ENCODE measurements around the gene DLX3. TPM values are rescaled to one million over a fixed set of nuclear protein-coding genes. Genes with fewer than 3 reads are reported as not detected.
A peak's percentile ranks its signal among the peaks of the same experiment; 100 is the strongest.

The DLX3 gene
- total RNA-seq, 1 experiment from 2014 or later, result 0.74 TPM

DNA sequence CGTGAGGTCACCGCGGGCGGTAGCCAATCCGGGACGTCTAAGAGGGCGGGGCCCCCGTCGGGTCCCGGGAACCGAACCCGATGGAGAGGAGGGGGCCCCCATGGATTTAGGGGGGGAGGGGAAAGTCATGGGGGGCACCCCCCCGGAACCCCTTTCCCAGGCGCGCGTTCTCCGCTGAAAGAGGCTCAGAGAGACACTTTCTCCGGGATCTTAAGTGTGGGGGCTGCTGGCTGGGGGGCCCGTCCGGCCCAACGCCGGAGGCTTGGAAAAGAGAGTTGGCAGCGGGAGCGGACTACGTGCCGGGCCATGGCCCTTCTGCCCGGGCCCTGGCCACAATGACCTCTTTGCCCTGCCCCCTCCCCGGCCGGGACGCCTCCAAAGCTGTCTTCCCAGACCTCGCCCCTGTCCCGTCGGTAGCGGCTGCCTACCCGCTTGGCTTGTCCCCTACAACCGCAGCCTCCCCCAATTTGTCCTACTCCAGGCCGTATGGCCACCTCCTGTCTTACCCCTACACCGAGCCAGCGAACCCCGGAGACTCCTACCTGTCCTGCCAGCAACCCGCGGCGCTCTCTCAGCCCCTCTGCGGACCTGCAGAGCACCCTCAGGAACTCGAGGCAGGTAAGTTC, 25.8 kb downstream of the DLX3 start, which contains the start of gene DLX4 (continued):
- TF ChIP-seq MYBL2 (CRISPR knock-in tag; IDR thresholded peaks at IDR 0.05), result no peak

DNA sequence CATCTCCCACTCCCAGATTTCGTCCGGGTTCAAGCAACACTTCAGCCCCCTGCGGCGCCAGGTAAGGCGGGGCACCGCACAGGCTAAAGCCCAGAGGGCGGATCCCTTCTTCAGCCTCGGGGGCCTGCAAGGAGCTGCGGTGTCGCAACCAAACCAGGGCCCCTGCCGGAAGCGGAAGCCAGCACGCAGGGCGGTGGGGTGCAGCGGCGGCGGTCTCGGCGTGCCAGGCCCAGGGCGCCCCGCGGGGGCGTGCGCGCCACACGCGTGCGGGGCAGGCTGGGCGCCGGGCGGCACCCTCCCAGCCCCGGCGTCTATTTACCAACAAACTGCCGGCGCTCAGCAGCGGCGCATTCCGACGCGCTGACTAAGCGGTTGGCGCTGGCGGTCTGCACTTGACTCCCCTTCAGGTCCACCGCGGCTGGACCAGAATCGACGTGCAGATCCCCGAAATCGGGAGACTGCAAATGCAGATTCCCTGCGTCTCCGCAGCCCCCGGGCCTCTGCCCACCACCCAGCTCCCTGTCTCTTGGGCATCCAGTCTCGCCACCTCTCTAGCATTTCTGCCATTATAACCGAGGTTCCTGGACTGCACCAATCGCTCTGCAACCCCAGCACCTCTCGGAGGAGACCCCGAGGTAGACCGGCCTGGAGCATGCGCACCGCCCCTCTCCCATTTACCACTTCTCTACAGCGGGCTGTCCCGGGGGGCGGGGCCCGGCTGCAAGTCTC, 26.5 kb downstream of the DLX3 start:
- Mint-ChIP-seq H3K4me1 (peaks cover 51% of the 10 kb centered on the region), H3K4me3 (peak overlapping the region; percentile 93), H3K27me3 (ENCODE audit: low read depth) (peaks cover 99% of the 10 kb centered on the region), H3K36me3 (no peaks in the 10 kb centered on the region), H3K9me3 (no peaks in the 10 kb centered on the region), H3K27ac (peak overlapping the region; percentile 95)
- ATAC-seq, result peak; percentile 72
- ChIA-PET CTCF (interaction anchor here (0.5 to 15.4 kb wide), 7 partner anchors 9 to 433 kb away, joined by 3 to 221 read pairs (median 3); partner anchors contain the start of gene DLX3), POLR2A (interaction anchor here (2.0 kb wide), 1 partner anchor 25 kb away, joined by 4 read pairs; no protein-coding TSS in a partner anchor)
- peak; percentile 95 for DNase-seq (ENCODE audit: low spot score)
- peak; percentile 38; the same call in 1 of the 2 replicates for TF ChIP-seq TEAD1 (CRISPR knock-in tag; IDR thresholded peaks at IDR 0.05)
- TF ChIP-seq, protein P1, sequence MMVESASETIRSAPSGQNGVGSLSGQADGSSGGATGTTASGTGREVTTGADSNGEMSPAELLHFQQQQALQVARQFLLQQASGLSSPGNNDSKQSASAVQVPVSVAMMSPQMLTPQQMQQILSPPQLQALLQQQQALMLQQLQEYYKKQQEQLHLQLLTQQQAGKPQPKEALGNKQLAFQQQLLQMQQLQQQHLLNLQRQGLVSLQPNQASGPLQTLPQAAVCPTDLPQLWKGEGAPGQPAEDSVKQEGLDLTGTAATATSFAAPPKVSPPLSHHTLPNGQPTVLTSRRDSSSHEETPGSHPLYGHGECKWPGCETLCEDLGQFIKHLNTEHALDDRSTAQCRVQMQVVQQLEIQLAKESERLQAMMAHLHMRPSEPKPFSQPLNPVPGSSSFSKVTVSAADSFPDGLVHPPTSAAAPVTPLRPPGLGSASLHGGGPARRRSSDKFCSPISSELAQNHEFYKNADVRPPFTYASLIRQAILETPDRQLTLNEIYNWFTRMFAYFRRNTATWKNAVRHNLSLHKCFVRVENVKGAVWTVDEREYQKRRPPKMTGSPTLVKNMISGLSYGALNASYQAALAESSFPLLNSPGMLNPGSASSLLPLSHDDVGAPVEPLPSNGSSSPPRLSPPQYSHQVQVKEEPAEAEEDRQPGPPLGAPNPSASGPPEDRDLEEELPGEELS (CRISPR knock-in tag; IDR thresholded peaks at IDR 0.05), result peak; percentile 73
- no peak for TF ChIP-seq ZNF263 (CRISPR knock-in tag; IDR thresholded peaks at IDR 0.05; ENCODE audit: low read depth)
- TF ChIP-seq TCF7 (CRISPR knock-in tag; IDR thresholded peaks at IDR 0.05; ENCODE audit: low read depth), result no peak
- no peak for TF ChIP-seq GRHL2 (CRISPR knock-in tag; IDR thresholded peaks at IDR 0.05; ENCODE audit: insufficient replicate concordance, severe bottlenecking)
- no peak for TF ChIP-seq JUN (CRISPR knock-in tag; IDR thresholded peaks at IDR 0.05)
- TF ChIP-seq, protein P2, sequence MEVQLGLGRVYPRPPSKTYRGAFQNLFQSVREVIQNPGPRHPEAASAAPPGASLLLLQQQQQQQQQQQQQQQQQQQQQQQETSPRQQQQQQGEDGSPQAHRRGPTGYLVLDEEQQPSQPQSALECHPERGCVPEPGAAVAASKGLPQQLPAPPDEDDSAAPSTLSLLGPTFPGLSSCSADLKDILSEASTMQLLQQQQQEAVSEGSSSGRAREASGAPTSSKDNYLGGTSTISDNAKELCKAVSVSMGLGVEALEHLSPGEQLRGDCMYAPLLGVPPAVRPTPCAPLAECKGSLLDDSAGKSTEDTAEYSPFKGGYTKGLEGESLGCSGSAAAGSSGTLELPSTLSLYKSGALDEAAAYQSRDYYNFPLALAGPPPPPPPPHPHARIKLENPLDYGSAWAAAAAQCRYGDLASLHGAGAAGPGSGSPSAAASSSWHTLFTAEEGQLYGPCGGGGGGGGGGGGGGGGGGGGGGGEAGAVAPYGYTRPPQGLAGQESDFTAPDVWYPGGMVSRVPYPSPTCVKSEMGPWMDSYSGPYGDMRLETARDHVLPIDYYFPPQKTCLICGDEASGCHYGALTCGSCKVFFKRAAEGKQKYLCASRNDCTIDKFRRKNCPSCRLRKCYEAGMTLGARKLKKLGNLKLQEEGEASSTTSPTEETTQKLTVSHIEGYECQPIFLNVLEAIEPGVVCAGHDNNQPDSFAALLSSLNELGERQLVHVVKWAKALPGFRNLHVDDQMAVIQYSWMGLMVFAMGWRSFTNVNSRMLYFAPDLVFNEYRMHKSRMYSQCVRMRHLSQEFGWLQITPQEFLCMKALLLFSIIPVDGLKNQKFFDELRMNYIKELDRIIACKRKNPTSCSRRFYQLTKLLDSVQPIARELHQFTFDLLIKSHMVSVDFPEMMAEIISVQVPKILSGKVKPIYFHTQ (CRISPR knock-in tag; IDR thresholded peaks at IDR 0.05), result no peak
- TF ChIP-seq SP1 (CRISPR knock-in tag; conservative IDR thresholded peaks at IDR 0.05), result peak; percentile 26; the same call in 1 of the 2 replicates
- no peak for TF ChIP-seq ZNF138 (CRISPR knock-in tag; conservative IDR thresholded peaks at IDR 0.05)
- TF ChIP-seq, protein P3, sequence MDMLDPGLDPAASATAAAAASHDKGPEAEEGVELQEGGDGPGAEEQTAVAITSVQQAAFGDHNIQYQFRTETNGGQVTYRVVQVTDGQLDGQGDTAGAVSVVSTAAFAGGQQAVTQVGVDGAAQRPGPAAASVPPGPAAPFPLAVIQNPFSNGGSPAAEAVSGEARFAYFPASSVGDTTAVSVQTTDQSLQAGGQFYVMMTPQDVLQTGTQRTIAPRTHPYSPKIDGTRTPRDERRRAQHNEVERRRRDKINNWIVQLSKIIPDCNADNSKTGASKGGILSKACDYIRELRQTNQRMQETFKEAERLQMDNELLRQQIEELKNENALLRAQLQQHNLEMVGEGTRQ (CRISPR knock-in tag; IDR thresholded peaks at IDR 0.05), result no peak
- no peak; the same call in 1 of the 2 replicates for TF ChIP-seq ESRRA (CRISPR knock-in tag; IDR thresholded peaks at IDR 0.05; ENCODE audit: borderline replicate concordance)
- TF ChIP-seq, protein P4, sequence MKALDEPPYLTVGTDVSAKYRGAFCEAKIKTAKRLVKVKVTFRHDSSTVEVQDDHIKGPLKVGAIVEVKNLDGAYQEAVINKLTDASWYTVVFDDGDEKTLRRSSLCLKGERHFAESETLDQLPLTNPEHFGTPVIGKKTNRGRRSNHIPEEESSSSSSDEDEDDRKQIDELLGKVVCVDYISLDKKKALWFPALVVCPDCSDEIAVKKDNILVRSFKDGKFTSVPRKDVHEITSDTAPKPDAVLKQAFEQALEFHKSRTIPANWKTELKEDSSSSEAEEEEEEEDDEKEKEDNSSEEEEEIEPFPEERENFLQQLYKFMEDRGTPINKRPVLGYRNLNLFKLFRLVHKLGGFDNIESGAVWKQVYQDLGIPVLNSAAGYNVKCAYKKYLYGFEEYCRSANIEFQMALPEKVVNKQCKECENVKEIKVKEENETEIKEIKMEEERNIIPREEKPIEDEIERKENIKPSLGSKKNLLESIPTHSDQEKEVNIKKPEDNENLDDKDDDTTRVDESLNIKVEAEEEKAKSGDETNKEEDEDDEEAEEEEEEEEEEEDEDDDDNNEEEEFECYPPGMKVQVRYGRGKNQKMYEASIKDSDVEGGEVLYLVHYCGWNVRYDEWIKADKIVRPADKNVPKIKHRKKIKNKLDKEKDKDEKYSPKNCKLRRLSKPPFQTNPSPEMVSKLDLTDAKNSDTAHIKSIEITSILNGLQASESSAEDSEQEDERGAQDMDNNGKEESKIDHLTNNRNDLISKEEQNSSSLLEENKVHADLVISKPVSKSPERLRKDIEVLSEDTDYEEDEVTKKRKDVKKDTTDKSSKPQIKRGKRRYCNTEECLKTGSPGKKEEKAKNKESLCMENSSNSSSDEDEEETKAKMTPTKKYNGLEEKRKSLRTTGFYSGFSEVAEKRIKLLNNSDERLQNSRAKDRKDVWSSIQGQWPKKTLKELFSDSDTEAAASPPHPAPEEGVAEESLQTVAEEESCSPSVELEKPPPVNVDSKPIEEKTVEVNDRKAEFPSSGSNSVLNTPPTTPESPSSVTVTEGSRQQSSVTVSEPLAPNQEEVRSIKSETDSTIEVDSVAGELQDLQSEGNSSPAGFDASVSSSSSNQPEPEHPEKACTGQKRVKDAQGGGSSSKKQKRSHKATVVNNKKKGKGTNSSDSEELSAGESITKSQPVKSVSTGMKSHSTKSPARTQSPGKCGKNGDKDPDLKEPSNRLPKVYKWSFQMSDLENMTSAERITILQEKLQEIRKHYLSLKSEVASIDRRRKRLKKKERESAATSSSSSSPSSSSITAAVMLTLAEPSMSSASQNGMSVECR (CRISPR knock-in tag; IDR thresholded peaks at IDR 0.05; ENCODE audit: borderline replicate concordance), result no peak
- TF ChIP-seq, protein P5, sequence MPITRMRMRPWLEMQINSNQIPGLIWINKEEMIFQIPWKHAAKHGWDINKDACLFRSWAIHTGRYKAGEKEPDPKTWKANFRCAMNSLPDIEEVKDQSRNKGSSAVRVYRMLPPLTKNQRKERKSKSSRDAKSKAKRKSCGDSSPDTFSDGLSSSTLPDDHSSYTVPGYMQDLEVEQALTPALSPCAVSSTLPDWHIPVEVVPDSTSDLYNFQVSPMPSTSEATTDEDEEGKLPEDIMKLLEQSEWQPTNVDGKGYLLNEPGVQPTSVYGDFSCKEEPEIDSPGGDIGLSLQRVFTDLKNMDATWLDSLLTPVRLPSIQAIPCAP (CRISPR knock-in tag; IDR thresholded peaks at IDR 0.05), result no peak
- TF ChIP-seq, protein P6, sequence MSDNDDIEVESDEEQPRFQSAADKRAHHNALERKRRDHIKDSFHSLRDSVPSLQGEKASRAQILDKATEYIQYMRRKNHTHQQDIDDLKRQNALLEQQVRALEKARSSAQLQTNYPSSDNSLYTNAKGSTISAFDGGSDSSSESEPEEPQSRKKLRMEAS (CRISPR knock-in tag; IDR thresholded peaks at IDR 0.05), result peak; percentile 38; the same call in 1 of the 2 replicates
- TF ChIP-seq, protein P7, sequence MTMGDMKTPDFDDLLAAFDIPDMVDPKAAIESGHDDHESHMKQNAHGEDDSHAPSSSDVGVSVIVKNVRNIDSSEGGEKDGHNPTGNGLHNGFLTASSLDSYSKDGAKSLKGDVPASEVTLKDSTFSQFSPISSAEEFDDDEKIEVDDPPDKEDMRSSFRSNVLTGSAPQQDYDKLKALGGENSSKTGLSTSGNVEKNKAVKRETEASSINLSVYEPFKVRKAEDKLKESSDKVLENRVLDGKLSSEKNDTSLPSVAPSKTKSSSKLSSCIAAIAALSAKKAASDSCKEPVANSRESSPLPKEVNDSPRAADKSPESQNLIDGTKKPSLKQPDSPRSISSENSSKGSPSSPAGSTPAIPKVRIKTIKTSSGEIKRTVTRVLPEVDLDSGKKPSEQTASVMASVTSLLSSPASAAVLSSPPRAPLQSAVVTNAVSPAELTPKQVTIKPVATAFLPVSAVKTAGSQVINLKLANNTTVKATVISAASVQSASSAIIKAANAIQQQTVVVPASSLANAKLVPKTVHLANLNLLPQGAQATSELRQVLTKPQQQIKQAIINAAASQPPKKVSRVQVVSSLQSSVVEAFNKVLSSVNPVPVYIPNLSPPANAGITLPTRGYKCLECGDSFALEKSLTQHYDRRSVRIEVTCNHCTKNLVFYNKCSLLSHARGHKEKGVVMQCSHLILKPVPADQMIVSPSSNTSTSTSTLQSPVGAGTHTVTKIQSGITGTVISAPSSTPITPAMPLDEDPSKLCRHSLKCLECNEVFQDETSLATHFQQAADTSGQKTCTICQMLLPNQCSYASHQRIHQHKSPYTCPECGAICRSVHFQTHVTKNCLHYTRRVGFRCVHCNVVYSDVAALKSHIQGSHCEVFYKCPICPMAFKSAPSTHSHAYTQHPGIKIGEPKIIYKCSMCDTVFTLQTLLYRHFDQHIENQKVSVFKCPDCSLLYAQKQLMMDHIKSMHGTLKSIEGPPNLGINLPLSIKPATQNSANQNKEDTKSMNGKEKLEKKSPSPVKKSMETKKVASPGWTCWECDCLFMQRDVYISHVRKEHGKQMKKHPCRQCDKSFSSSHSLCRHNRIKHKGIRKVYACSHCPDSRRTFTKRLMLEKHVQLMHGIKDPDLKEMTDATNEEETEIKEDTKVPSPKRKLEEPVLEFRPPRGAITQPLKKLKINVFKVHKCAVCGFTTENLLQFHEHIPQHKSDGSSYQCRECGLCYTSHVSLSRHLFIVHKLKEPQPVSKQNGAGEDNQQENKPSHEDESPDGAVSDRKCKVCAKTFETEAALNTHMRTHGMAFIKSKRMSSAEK (CRISPR knock-in tag; IDR thresholded peaks at IDR 0.05; ENCODE audit: borderline replicate concordance), result no peak

Measured in WTC11 (cell line).